ENCODE measurements around the gene MKRN2. TPM values are rescaled to one million over a fixed set of nuclear protein-coding genes. Genes with fewer than 3 reads are reported as not detected.

MKRN2 gene
- total and polyA plus RNA-seq, 2 of the 4 experiments (the other 2 are of a cell fraction), result 44.4 to 65.6 TPM

GRCh38 chr3:12569836-12570235 lies 12.9 kb downstream of the MKRN2 start:
- in situ Hi-C loops (cut with MboI; ENCODE audit: low sequenced_read_pairs) (no loop called here), dilution Hi-C loops (cut with HindIII; ENCODE audit: low sequenced_read_pairs, unreplicated experiment) (no loop called here), intact Hi-C loops (cut with micrococcal nuclease) (no loop called here)
- no peak overlapping the region for H2BK20ac ChIP-seq (ENCODE audit: low read depth, low read length)
- no peak overlapping the region for H3K56ac ChIP-seq (ENCODE audit: extremely low read depth, insufficient read depth, low read length)
- CTCF ChIA-PET, result no interaction called here
- H4K91ac ChIP-seq (ENCODE audit: insufficient read depth, low read depth, low read length), result no peak overlapping the region
- ATAC-seq (ENCODE audit: low read depth) (no peak), DNase-seq (no peak)
- H3K4me1 ChIP-seq (ENCODE audit: control insufficient read depth, insufficient read depth, low read length), result peaks cover 12% of the 10 kb centered on the region
- no peak overlapping the region for H3K4ac ChIP-seq (ENCODE audit: low read depth, low read length)
- no peak overlapping the region for H3K4me2 ChIP-seq (ENCODE audit: low read depth, low read length)
- H2AFZ ChIP-seq (replicated peaks; ENCODE audit: low read length, poor library complexity), result no peak overlapping the region
- H4K8ac ChIP-seq (ENCODE audit: low read depth in 2 of 2, low read length in 2 of 2), result no peak overlapping the region
- H2BK120ac ChIP-seq (ENCODE audit: low read depth, low read length), result no peak overlapping the region
- H4K20me1 ChIP-seq (ENCODE audit: insufficient read depth, low read length), result peaks cover 52% of the 10 kb centered on the region
- no peak overlapping the region for H3K9ac ChIP-seq (ENCODE audit: low read depth, low read length)
- no peak overlapping the region for H3K23ac ChIP-seq (ENCODE audit: low read depth, low read length)
- H3K9me3 ChIP-seq (ENCODE audit: control insufficient read depth, insufficient read depth, low read length), result peaks cover 2% of the 10 kb centered on the region; the same call in 1 of the 2 replicates
- no peak overlapping the region for H3K18ac ChIP-seq (ENCODE audit: low read depth, low read length)
- no peak for TF ChIP-seq CEBPB (IDR thresholded peaks at IDR 0.05; ENCODE audit: low read depth, low read length)
- no peak for TF ChIP-seq ELK1 (IDR thresholded peaks at IDR 0.05; ENCODE audit: borderline replicate concordance, low read depth, low read length)
- TF ChIP-seq BHLHE40 (IDR thresholded peaks at IDR 0.05; ENCODE audit: low read depth, low read length), result no peak
- no peak for TF ChIP-seq MXI1 (IDR thresholded peaks at IDR 0.05; ENCODE audit: borderline replicate concordance, low read depth, low read length)
- no peak for TF ChIP-seq MAZ (IDR thresholded peaks at IDR 0.05; ENCODE audit: borderline replicate concordance, low read depth, low read length)
- TF ChIP-seq MAFK (IDR thresholded peaks at IDR 0.05; ENCODE audit: low read depth, low read length), result no peak
- TF ChIP-seq CTCF (conservative IDR thresholded peaks at IDR 0.05; ENCODE audit: low read depth, low read length), result no peak
- no peak for TF ChIP-seq RFX5 (IDR thresholded peaks at IDR 0.05; ENCODE audit: low read depth, low read length)
- no peak for TF ChIP-seq RCOR1 (IDR thresholded peaks at IDR 0.05; ENCODE audit: insufficient replicate concordance, low read length)
- no peak for TF ChIP-seq CHD1 (IDR thresholded peaks at IDR 0.05; ENCODE audit: low read depth, low read length)
- TF ChIP-seq NFE2L2 (IDR thresholded peaks at IDR 0.05; ENCODE audit: low read depth, low read length), result no peak
- TF ChIP-seq SMC3 (IDR thresholded peaks at IDR 0.05; ENCODE audit: low read depth, low read length), result no peak
- TF ChIP-seq POLR2A (IDR thresholded peaks at IDR 0.05; ENCODE audit: low read depth, low read length), result no peak
- TF ChIP-seq FOS (IDR thresholded peaks at IDR 0.05; ENCODE audit: low read depth, low read length), result no peak
- no peak for TF ChIP-seq RAD21 (IDR thresholded peaks at IDR 0.05; ENCODE audit: low read length)
- BruUV-seq (replicated peaks), result no TSS peak
- peaks cover 47% of the 10 kb centered on the region for H3K36me3 ChIP-seq (ENCODE audit: control insufficient read depth, insufficient read depth, low read length)
- H3K4me3 ChIP-seq (ENCODE audit: insufficient read depth, low read depth, low read length), result no peak overlapping the region
- peaks cover 21% of the 10 kb centered on the region for H3K9me1 ChIP-seq (ENCODE audit: insufficient read depth, low read length)
- no peak overlapping the region for H2AK9ac ChIP-seq (replicated peaks; ENCODE audit: low read depth, low read length, poor library complexity)
- H2BK5ac ChIP-seq (ENCODE audit: low read depth, low read length, poor library complexity, severe bottlenecking), result no peak overlapping the region
- H2AK5ac ChIP-seq (ENCODE audit: low read depth, low read length), result no peak overlapping the region
- H3K14ac ChIP-seq (replicated peaks; ENCODE audit: low read depth, low read length), result no peak overlapping the region
- peaks cover 35 to 72% of the 10 kb centered on the region in 2 experiments for H3K79me1 ChIP-seq (ENCODE audit: low read depth in 1 of 2, low read length in 2 of 2)
- no peaks in the 10 kb centered on the region for H3K27me3 ChIP-seq (ENCODE audit: control insufficient read depth, insufficient read depth, low read length)
- H3K27ac ChIP-seq (ENCODE audit: insufficient read depth, low read length), result no peak overlapping the region
- WGBS, 2 experiments (ENCODE audit: extremely low coverage in 2 of 2, insufficient read length in 1 of 2), result 83% methylated on average over 1 of the region's 6 CpGs; no CpG with 5 or more reads in 1 of the 2 experiments
- no peak overlapping the region for H2BK15ac ChIP-seq (ENCODE audit: low read depth, low read length)
- POLR2A ChIA-PET (ENCODE audit: unreplicated experiment), result no interaction called here
- no peak overlapping the region for H4K5ac ChIP-seq (ENCODE audit: low read depth, low read length)

Measured in IMR-90 (cell line).